Activated T-helper 1 cell treated with anti-CD3 and anti-CD28 coated beads, Interleukin-12 subunit alpha, Interleukin-12 subunit beta, Interleukin-2, Interleukin-4 antibody, amounts not matched to agents 30 ng/mL and 10 ng/mL and 1 ng/mL, durations not matched to agents 14 hours and 24 hours and 36 hours (primary cell): ENCODE measurements around the gene ASPRV1. TPM values are rescaled to one million over a fixed set of nuclear protein-coding genes. Genes with fewer than 3 reads are reported as not detected.
"Not testable (repeated sequence)": the region's sequence is repeated elsewhere in the genome, so short reads cannot be mapped to it uniquely, and the experiment has no call there.

Experiments used
- DNase-seq: peaks from one replicate; pipeline ENCODE4 v3.0.0; 2021; ENCODE audit warnings: low spot score
- H3K27ac Mint-ChIP-seq: one replicate; pipeline ENCODE4 v1.8.0; 2021; ENCODE audit warnings: mild to moderate bottlenecking, mixed read lengths
- H3K27me3 Mint-ChIP-seq: one replicate; pipeline ENCODE4 v1.8.0; 2022; ENCODE audit warnings: mild to moderate bottlenecking, moderate library complexity, mixed read lengths; ENCODE audit not compliant: insufficient read depth
- H3K36me3 Mint-ChIP-seq: one replicate; pipeline ENCODE4 v1.8.0; 2021; ENCODE audit warnings: low read depth, mixed read lengths
- H3K4me1 Mint-ChIP-seq: one replicate; pipeline ENCODE4 v1.8.0; 2021; ENCODE audit warnings: low read depth, mixed read lengths
- H3K4me3 Mint-ChIP-seq: one replicate; pipeline ENCODE4 v1.8.0; 2021; ENCODE audit warnings: mild to moderate bottlenecking, moderate library complexity, mixed read lengths
- H3K9me3 Mint-ChIP-seq: one replicate; pipeline ENCODE4 v1.8.0; 2021; ENCODE audit warnings: mixed read lengths
- intact Hi-C: fragments of 100-400 bp; cut with micrococcal nuclease; formaldehyde crosslinking; loops from one replicate; pipeline ENCODE4 v1.15.1; 2024
- total RNA-seq: library from RNA; stranded (reverse); gene quantifications from 2 replicates; pipeline ENCODE4 v1.2.3, GENCODE V29; 2022

ASPRV1 gene
- total RNA-seq, 1 donor from 2014 or later = 0.44 TPM

DNA sequence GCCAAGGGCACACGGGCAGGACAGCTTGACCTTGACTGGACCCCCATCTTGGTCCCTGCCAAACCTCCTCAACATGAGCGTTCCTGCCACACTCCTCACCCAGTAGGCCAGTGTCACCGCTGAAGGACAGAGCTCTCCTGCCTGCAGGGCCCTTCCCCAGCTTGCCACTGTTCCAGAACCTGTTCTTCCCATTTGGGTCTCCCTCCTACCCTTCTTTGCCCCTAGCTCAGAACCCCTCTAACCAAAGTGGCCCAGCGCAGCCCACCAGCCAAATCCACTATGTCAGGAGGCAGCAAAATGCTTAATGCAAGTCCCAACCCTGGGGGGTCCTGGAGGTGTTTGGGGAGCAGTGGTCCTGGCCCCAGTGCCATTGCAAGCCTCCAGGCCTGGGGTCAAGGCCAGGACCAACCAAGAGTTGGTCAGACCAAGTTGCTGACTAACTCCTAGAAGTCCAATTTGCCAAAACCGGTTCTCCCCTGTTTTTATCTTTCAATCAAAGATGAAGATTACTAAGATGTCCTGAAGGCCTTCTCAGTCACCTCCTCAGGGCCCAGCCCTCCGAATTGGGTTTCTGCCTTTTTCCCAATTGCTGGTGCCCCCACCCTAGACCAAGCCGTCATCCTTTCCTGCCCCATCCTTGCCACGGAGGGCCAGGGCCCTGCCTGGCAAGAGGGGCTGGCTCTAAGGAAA is 4.5 kb upstream of the ASPRV1 start:
- no peaks in the 10 kb centered on the region for H3K9me3 Mint-ChIP-seq
- no peak for DNase-seq
- no peak overlapping the region for H3K27ac Mint-ChIP-seq
- H3K36me3 Mint-ChIP-seq = no peaks in the 10 kb centered on the region
- intact Hi-C loops = no loop called here
- no peak overlapping the region for H3K4me3 Mint-ChIP-seq
- H3K4me1 Mint-ChIP-seq = peaks cover 8% of the 10 kb centered on the region
- H3K27me3 Mint-ChIP-seq = no peaks in the 10 kb centered on the region

DNA sequence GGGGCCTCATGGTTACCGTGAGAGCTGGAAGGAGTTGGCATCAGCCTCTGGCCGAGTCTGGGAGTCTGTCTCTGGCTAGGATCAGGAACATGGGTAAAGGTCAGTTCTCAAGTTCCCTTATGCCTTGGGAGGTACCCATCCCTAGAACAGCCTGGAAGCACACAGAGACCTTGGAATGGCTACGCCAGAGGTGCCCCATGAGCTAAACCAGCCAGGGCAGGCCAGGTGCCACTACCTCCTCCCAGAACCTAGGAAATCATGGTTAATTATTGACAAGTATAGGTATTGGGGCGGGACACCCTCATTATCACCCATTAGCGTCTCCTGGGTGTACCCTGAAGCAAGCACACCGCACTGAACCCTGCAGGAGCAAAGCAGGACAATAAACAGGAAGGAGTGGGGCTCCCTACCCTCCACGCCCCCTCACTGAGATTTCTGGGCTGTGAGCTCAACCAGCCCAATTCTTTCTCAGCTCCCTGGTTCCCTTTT is 3.0 kb upstream of the ASPRV1 start:
- H3K27me3 Mint-ChIP-seq = peaks cover 3% of the 10 kb centered on the region
- peaks cover 1% of the 10 kb centered on the region for H3K36me3 Mint-ChIP-seq
- H3K4me1 Mint-ChIP-seq = peaks cover 8% of the 10 kb centered on the region
- no peaks in the 10 kb centered on the region for H3K9me3 Mint-ChIP-seq
- no peak overlapping the region for H3K4me3 Mint-ChIP-seq
- intact Hi-C loops = no loop called here
- H3K27ac Mint-ChIP-seq = no peak overlapping the region
- no peak for DNase-seq

DNA sequence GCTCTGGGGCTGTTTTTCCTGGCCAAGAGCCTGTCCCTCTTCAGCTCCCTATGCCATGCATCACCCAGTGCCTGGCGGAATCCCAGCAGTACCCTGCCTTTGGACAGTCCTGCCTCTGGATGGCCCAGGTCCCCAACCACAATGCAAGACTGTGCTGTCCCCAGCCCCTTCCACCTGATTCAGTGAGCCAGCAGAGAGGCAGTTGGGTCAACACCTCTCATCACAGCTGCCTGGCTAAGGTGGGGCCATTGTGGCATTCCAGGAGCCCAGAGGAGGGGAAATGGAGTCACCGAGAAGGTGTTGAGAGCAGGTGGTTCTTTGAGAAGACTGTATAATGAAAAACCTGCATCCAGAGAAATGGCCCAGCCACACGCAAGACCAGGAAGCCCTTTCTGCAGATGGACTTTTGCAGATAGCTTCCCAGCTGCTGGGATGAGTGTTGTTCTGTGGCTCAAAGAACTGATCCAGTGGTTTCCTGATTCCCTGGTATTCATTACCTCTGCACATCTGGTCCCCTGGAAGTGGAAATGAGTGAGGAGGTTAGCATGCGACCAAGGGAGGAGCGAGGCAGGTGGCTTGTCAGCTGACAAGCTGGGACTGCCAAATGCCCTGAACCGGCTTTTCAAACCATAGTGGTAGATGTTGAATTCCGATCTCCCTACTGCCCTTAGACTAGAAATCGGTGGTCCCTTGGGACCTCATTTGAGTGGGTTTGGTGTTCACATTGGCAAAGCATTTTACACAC is 1.7 kb upstream of the ASPRV1 start:
- peaks cover 1% of the 10 kb centered on the region for H3K36me3 Mint-ChIP-seq

DNA sequence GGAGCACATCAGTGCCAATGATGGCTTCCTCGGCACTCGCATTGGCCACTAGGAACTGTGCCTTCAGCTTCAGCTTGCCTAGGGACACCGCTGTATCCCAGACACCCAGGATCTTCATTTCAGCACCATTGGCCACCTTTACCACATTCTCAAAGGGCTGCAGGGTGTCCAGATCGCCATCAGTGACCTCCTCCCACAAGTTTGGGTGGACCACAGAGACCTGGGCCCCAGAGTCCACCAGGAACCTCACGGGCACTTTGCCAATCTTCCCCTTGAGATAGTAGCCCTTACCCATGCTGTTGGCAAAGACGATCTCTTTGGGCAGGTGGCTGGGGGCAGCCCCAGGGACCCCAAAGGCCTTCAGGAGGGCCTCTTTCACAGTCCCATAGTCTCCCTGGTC is 610 bp downstream of the ASPRV1 start:
- Mint-ChIP-seq H3K27me3 (peaks cover 18% of the 10 kb centered on the region), H3K36me3 (peaks cover 4% of the 10 kb centered on the region), H3K4me1 (peaks cover 24% of the 10 kb centered on the region), H3K27ac (no peak overlapping the region), H3K9me3 (no peaks in the 10 kb centered on the region), H3K4me3 (no peak overlapping the region)
- DNase-seq = no peak
- intact Hi-C loops = no loop called here

More for the DNA sequence above, 1.7 kb upstream of the ASPRV1 start:
- H3K27ac Mint-ChIP-seq = peak overlapping the region; percentile 1
- DNase-seq = no peak
- intact Hi-C loops = no loop called here
- H3K27me3 Mint-ChIP-seq = peaks cover 4% of the 10 kb centered on the region
- H3K4me1 Mint-ChIP-seq = peaks cover 8% of the 10 kb centered on the region
- no peak overlapping the region for H3K4me3 Mint-ChIP-seq
- no peaks in the 10 kb centered on the region for H3K9me3 Mint-ChIP-seq

DNA sequence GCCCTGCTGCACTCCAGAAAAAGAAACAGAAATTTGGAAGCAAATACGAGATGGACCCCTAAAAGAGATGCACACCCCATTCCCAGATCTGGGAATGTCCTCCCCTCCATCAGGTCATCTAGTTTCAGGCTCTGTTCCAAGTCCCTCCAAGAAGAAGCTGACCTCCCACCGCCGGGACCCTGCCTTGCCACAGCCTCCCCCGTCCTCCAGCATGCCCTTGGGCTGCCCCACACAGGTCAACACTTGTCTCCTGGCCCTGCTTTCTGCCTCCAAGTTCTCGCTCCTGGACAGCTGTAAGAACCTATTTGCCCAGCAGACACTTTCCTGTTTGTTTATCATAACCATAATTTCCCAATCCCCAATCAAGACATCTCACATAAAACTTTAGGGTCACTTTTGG is 2.0 kb downstream of the ASPRV1 start:
- intact Hi-C loops = no loop called here
- peaks cover 19% of the 10 kb centered on the region for H3K4me1 Mint-ChIP-seq
- H3K36me3 Mint-ChIP-seq = peaks cover 6% of the 10 kb centered on the region
- H3K27me3 Mint-ChIP-seq = peaks cover 21% of the 10 kb centered on the region
- no peak overlapping the region for H3K27ac Mint-ChIP-seq
- H3K4me3 Mint-ChIP-seq = no peak overlapping the region
- DNase-seq = no peak
- H3K9me3 Mint-ChIP-seq = no peaks in the 10 kb centered on the region

DNA sequence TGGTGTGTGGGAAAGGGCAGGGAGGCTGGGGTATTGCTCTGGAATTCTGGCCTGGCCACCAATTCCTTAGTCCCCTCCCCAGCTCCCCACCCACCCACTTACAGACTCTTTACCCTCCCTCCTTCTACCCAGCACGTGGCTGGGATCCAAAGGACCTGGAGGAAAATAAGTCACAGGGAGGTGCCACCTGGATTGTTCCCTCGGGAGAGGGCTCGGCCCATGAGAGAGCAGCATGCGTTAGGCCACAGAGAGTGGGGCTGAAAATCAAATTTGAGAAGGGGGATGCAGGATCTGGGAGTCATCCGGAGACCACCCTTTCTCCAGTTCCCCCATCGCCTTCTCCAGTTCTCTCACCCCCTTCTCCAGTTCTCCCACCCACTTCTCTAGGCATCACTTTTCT is 3.0 kb downstream of the ASPRV1 start:
- Mint-ChIP-seq H3K27me3 (peaks cover 21% of the 10 kb centered on the region), H3K9me3 (no peaks in the 10 kb centered on the region), H3K4me1 (peaks cover 16% of the 10 kb centered on the region), H3K36me3 (peaks cover 6% of the 10 kb centered on the region), H3K4me3 (no peak overlapping the region), H3K27ac (no peak overlapping the region)
- intact Hi-C loops = no loop called here
- no peak for DNase-seq

DNA sequence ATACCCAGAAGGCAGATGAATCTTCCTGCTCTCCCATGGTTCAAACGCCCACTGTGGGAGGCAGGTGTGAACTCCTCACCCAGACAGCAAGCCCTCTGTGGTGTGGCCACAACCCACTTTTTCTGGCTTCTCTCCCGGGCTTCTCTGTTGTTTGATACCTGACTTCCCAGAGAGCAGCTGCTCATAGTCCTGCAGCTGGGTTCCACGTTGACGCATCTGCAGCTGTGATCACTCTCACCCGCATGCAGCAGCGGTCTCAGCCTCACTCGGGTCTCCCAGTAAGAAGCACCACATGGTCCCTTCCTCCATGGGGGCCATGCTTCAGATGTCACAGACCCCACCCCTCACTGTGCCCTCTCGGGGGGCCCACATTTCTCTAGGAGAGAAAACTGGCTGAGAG is 3.5 kb downstream of the ASPRV1 start:
- Mint-ChIP-seq H3K27me3 (peaks cover 21% of the 10 kb centered on the region), H3K4me1 (peaks cover 18% of the 10 kb centered on the region), H3K9me3 (no peaks in the 10 kb centered on the region), H3K4me3 (no peak overlapping the region), H3K36me3 (peaks cover 6% of the 10 kb centered on the region), H3K27ac (no peak overlapping the region)
- DNase-seq = no peak
- intact Hi-C loops = no loop called here

DNA sequence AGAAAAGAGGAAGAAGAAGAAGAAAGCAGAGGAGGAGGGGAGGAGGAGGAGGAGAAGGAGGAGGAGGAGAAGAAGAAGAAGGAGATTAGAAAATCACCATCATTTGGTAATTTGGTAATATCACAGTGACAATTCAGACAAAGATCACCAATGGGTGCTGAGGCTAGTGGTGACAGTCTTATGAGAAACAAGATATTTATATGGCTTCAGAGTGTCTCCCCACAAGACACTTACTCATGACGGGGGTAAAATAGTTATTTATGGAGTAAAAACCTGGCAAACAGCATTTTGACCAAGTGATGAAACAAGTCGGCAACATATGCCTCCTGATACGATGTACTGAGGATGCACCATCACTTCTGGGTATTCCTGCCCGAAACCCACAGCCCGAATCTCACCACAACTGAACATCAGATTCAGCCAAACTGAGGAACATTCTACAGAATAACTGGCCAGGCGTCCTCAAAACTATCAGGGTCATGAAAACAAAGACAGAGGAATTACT is 4.9 kb downstream of the ASPRV1 start:
- DNase-seq = no peak
- intact Hi-C loops = no loop called here
- H3K36me3 Mint-ChIP-seq = peaks cover 6% of the 10 kb centered on the region
- no peak overlapping the region for H3K4me3 Mint-ChIP-seq
- peaks cover 28% of the 10 kb centered on the region for H3K4me1 Mint-ChIP-seq
- H3K27ac Mint-ChIP-seq = no peak overlapping the region
- peaks cover 21% of the 10 kb centered on the region for H3K27me3 Mint-ChIP-seq
- H3K9me3 Mint-ChIP-seq = no peaks in the 10 kb centered on the region

DNA sequence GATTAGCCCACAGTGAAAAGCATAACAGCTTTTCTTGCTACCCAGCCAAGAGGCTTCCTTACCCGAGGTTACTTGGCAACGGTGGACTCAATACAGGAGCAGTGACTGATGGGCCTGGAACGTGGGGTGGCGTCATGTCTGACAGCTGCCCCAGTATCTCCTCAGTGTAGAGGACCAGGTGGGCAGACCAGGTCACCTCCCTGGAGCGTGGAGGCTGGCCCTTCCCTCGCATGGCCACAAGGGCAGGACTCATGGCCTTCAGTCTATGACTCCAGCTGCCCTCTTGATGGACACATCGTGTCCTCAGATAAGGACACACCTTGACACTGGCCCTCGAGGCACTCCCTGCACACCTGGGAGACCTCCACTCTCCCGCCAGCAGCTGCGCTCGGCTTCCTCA is 6.4 kb downstream of the ASPRV1 start:
- intact Hi-C loops = no loop called here
- H3K36me3 Mint-ChIP-seq = peaks cover 6% of the 10 kb centered on the region
- peaks cover 28% of the 10 kb centered on the region for H3K4me1 Mint-ChIP-seq
- DNase-seq = no peak
- no peak overlapping the region for H3K27ac Mint-ChIP-seq
- no peaks in the 10 kb centered on the region for H3K9me3 Mint-ChIP-seq
- no peak overlapping the region for H3K4me3 Mint-ChIP-seq
- peaks cover 21% of the 10 kb centered on the region for H3K27me3 Mint-ChIP-seq

DNA sequence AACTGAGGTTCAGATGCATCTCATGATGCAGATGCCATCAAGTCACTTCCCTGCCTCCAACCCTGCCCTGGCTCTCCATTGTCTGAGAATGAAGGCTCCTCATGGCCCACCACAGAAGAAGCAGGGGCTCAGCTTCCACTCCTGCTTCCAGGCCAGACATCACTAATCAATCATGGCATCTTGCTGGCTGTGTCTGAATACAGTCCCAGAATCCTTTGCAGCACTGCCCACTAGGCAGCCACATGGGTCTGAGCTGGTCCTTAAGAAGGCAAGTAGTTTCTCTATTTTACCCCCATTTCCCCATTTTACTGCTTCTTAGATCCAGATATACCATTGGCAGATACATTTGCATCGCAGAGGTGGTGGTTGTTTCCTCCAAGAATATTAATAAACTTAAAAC is 7.3 kb downstream of the ASPRV1 start:
- Mint-ChIP-seq H3K27ac (no peak overlapping the region), H3K4me3 (no peak overlapping the region), H3K4me1 (peaks cover 29% of the 10 kb centered on the region), H3K36me3 (peaks cover 5% of the 10 kb centered on the region), H3K9me3 (no peaks in the 10 kb centered on the region), H3K27me3 (peaks cover 20% of the 10 kb centered on the region)
- DNase-seq = no peak
- intact Hi-C loops = no loop called here

DNA sequence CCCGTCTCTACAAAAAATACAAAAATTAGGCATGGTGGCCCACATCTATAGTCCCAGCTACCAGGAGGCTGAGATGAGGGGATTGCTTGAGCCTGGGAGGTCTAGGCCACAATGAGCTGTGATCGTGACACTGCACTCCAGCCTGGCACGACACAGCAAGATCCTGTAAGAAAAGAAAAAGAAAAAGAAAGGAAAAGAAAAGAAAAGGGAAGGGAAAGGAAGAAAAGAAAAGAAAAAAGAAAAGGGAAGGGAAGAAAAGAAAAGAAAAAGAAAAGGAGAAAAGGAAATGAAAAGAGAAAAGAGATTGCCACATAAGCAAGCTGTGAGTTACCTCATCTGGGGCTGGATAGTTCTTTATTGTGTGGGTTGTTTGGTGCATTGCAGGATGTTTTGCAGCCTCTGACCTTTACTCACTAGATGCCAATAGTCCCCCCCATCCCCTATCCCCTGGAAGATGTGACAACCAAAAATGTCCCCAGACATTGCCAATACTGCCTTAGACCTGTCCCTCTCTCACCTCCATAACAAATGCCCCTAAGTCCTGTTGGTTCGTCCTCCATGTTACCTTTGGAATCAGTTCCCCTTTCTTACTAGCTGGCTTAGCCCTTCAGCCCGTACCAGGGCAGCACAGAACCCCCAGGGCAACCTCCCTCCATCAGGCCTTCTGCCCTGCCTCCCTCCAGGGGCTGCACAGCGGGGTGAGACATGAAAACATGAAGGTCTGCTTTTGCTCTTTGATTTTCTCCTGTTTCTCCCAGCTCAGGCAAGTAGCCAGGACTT is 8.9 kb downstream of the ASPRV1 start:
- Mint-ChIP-seq H3K4me3 (no peak overlapping the region), H3K4me1 (peaks cover 29% of the 10 kb centered on the region), H3K27ac (no peak overlapping the region), H3K9me3 (no peaks in the 10 kb centered on the region), H3K36me3 (peaks cover 5% of the 10 kb centered on the region), H3K27me3 (peaks cover 22% of the 10 kb centered on the region)
- DNase-seq = no peak
- intact Hi-C loops = no loop called here

DNA sequence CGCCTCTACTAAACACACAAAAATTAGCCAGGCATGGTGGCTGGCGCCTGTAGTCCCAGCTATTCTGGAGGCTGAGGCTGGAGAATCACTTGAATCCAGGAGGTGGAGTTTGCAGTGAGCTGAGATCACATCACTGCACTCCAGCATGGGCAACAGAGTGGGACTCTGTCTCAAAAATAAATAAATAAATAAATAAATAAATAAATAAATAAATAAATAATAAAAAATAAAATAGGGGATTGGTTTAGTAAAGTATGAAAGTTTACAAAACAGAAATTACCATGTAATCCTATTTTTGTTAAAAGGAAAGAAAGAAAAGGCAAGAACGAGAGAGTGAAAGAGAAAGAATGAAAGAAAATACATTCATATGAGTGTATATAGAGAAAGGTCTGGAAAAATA is 10.8 kb downstream of the ASPRV1 start:
- H3K36me3 Mint-ChIP-seq, DNase-seq, H3K4me3 Mint-ChIP-seq, H3K27ac Mint-ChIP-seq, H3K27me3 Mint-ChIP-seq, intact Hi-C loops, H3K9me3 Mint-ChIP-seq: not testable (repeated sequence)
- peaks cover 39% of the 10 kb centered on the region for H3K4me1 Mint-ChIP-seq

DNA sequence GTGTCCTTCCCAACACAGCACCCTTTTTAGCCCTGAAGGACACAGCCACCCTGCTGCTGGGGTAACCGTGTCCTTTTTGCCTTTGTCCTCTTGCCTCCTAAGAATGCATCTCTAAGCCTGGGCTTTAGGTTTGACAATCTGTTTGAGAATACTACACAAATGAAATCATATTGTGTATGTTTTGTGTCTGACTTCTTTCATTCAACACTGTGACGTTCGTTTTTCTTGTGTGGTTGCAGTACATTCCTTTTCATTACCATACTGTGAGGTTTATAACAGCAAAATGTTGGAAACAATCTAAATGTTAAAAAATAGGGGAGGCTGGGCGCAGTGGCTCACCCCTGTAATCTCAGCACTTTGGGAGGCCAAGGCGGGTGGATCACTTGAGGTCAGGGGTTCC is 11.2 kb downstream of the ASPRV1 start:
- no peak for DNase-seq
- Mint-ChIP-seq H3K9me3 (peaks cover 4% of the 10 kb centered on the region), H3K27me3 (peaks cover 5% of the 10 kb centered on the region), H3K36me3 (peaks cover 6% of the 10 kb centered on the region), H3K4me1 (peaks cover 43% of the 10 kb centered on the region), H3K4me3 (no peak overlapping the region), H3K27ac (no peak overlapping the region)
- intact Hi-C loops = no loop called here
